Smooth muscle cell (in vitro differentiated cells): ENCODE measurements around the gene NHSL2. TPM values are rescaled to one million over a fixed set of nuclear protein-coding genes. Genes with fewer than 3 reads are reported as not detected.

Experiments used
- DNase-seq: peaks from one replicate; lab custom pipeline; 2025; ENCODE audit not compliant: unreplicated experiment; lab: John Stamatoyannopoulos, UW
- H2AFZ ChIP-seq: fragments of 200-600 bp; sonication (generic); 2 replicates; pipeline ENCODE4 v1.6.0; 2016; ENCODE audit warnings: antibody characterized with exemption, low read depth, mild to moderate bottlenecking
- H3F3A ChIP-seq: fragments of 200-600 bp; sonication (generic); 2 replicates; pipeline ENCODE4 v1.6.0; 2017; ENCODE audit warnings: antibody characterized with exemption, low read depth
- H3K27ac ChIP-seq: fragments of 200-600 bp; sonication (generic); 2 replicates; pipeline ENCODE4 v1.5.1; 2016; ENCODE audit warnings: low read depth, mild to moderate bottlenecking
- H3K27me3 ChIP-seq: fragments of 200-600 bp; sonication (generic); 2 replicates; pipeline ENCODE4 v1.6.1; 2016; ENCODE audit warnings: low read depth, mild to moderate bottlenecking
- H3K36me3 ChIP-seq: fragments of 200-600 bp; sonication (generic); 2 replicates; pipeline ENCODE4 v1.5.1; 2016; ENCODE audit warnings: low read depth
- H3K4me1 ChIP-seq: fragments of 200-600 bp; sonication (generic); 2 replicates; pipeline ENCODE4 v1.5.1; 2016; ENCODE audit warnings: low read depth
- H3K4me2 ChIP-seq: fragments of 200-600 bp; sonication (generic); 2 replicates; pipeline ENCODE4 v1.6.0; 2016; ENCODE audit warnings: mild to moderate bottlenecking
- H3K4me3 ChIP-seq: fragments of 200-600 bp; sonication (generic); 2 replicates; pipeline ENCODE4 v1.5.1; 2016; ENCODE audit warnings: mild to moderate bottlenecking
- H3K79me2 ChIP-seq: fragments of 200-600 bp; sonication (generic); 2 replicates; pipeline ENCODE4 v1.6.0; 2016; ENCODE audit warnings: low read depth, mild to moderate bottlenecking
- H3K9ac ChIP-seq: fragments of 200-600 bp; sonication (generic); 2 replicates; pipeline ENCODE4 v1.6.0; 2016; ENCODE audit warnings: low read depth
- H3K9me3 ChIP-seq: fragments of 200-600 bp; sonication (generic); replicated peaks from 2 replicates; pipeline ENCODE4 v1.5.1; 2016; ENCODE audit warnings: low read depth
- H4K20me1 ChIP-seq: fragments of 200-600 bp; sonication (generic); 2 replicates; pipeline ENCODE4 v1.6.0; 2016; ENCODE audit warnings: low read depth
- CTCF ChIP-seq: fragments of 200-600 bp; sonication (generic); IDR thresholded peaks from 2 replicates; pipeline ENCODE4 v1.5.1; 2017; ENCODE audit warnings: borderline replicate concordance, mild to moderate bottlenecking, antibody characterized with exemption; ENCODE audit not compliant: insufficient read depth, poor library complexity, severe bottlenecking
- whole genome bisulfite sequencing: methylation state at CpG from one replicate; pipeline ENCODE4 v1.1.7; 2016; ENCODE audit warnings: low lambda C conversion rate; 5-methylcytosine and 5-hydroxymethylcytosine counted together
- polyA plus RNA-seq: library from polyadenylated mRNA; unstranded; fragments of >200 nt; fragmentation: Nextera tagmentation; extraction: Ambion mirVana; gene quantifications from 2 replicates; pipeline ENCODE4 v1.2.1, GENCODE V29; 2016
- total RNA-seq: library from RNA; depleted of rRNA; stranded (reverse); fragments of >200 nt; gene quantifications from 2 replicates; pipeline ENCODE4 v1.2.3, GENCODE V29; 2014

Gene NHSL2
- total and polyA plus RNA-seq, 2 experiments from 2014 or later = 2.9 to 3.3 TPM

- no peak overlapping the region for H3K4me2 ChIP-seq
- no peaks in the 10 kb centered on the region for H3F3A ChIP-seq
- H3K36me3 ChIP-seq = no peaks in the 10 kb centered on the region
- H3K27ac ChIP-seq = no peak overlapping the region
- no peaks in the 10 kb centered on the region for H4K20me1 ChIP-seq
- TF ChIP-seq CTCF = no peak
- H3K4me3 ChIP-seq = no peak overlapping the region
- H3K9ac ChIP-seq = no peak overlapping the region
- no peaks in the 10 kb centered on the region for H3K4me1 ChIP-seq
- no peaks in the 10 kb centered on the region for H3K9me3 ChIP-seq
- H3K79me2 ChIP-seq = no peaks in the 10 kb centered on the region
- no peaks in the 10 kb centered on the region for H3K27me3 ChIP-seq
- no peak for DNase-seq
- 73% methylated on average over 3 of the region's 3 CpGs for WGBS
- H2AFZ ChIP-seq = no peak overlapping the region
Observed at GRCh38 chrX:72089254-72089653, 178.6 kb downstream of the NHSL2 start.

DNA sequence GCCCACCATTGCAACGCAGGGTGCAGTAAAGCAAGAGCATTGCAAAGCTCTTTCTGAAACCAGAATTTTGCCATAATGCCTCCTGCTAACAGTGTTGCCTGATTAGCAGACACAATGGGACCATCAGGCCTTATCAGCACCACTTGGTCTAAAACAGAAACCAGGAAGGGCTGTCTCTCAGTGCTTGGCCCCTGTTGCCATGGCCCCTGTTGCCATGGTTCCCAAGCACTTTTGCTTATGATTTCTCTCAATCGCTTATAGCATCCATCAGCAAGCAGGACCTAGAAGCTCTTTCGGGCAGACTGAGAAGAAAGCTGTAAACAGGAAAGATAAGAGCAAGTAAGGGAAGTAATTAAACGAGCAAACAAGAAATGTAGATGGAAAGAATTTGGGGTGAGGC is 184.2 kb downstream of the NHSL2 start:
- no peaks in the 10 kb centered on the region for H3K27me3 ChIP-seq
- 56% methylated on average over 4 of the region's 4 CpGs for WGBS

DNA sequence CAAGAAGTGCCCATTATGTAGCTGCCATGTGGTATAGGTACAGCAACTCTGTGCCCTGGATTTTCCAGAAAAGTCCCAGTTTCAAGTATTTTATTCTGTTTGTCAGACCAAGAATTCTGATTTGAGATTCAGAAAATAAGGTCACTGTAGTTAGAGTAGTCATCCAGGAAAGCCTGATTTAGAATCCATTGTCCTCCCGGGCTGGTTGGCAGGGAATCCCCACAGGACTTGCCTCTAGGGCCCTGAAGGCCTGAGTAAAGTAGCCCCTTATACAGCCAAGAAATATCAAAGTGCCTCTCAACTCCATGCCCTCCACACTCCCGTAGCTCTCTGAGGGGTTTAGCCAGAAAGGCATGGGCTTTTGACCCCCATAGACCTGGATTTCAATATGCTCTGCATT is 184.7 kb downstream of the NHSL2 start:
- Histone ChIP-seq H3K27ac (no peak overlapping the region), H3K4me1 (no peaks in the 10 kb centered on the region), H2AFZ (no peak overlapping the region), H3K9me3 (no peaks in the 10 kb centered on the region), H3K79me2 (no peaks in the 10 kb centered on the region), H3K36me3 (no peaks in the 10 kb centered on the region), H3K9ac (no peak overlapping the region), H3F3A (no peaks in the 10 kb centered on the region), H3K4me3 (no peak overlapping the region), H3K4me2 (no peak overlapping the region), H3K27me3 (no peaks in the 10 kb centered on the region), H4K20me1 (no peaks in the 10 kb centered on the region)
- no peak for TF ChIP-seq CTCF
- DNase-seq = no peak
- WGBS = 76% methylated on average over 2 of the region's 2 CpGs

More for the DNA sequence above, 184.2 kb downstream of the NHSL2 start:
- no peak for DNase-seq
- H3K4me2 ChIP-seq = no peak overlapping the region
- no peaks in the 10 kb centered on the region for H4K20me1 ChIP-seq
- no peak overlapping the region for H3K4me3 ChIP-seq
- no peak overlapping the region for H3K9ac ChIP-seq
- H3K79me2 ChIP-seq = no peaks in the 10 kb centered on the region
- H2AFZ ChIP-seq = no peak overlapping the region
- H3K4me1 ChIP-seq = no peaks in the 10 kb centered on the region
- no peak overlapping the region for H3K27ac ChIP-seq
- no peak for TF ChIP-seq CTCF
- H3K36me3 ChIP-seq = no peaks in the 10 kb centered on the region
- no peaks in the 10 kb centered on the region for H3K9me3 ChIP-seq
- H3F3A ChIP-seq = no peaks in the 10 kb centered on the region

DNA sequence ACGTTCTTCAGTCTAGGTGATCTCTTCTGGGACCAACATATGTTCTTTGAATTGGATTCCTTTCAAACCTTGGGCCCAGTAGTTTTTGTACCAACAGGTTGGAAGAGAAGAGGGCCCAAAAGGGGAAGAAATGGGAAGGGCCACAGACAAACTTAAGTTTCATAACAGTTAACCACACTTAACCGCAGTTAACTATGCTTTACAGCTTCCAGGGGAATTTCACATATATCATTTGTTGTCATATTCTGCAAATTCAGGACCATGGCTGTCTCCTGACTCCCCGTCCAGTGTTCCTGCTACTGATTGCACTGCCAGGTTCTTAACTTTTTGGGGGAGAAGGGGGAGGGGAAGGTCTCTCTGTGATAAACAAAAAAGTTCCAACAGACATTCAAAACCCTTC is 186.5 kb downstream of the NHSL2 start:
- no peak for TF ChIP-seq CTCF
- Histone ChIP-seq H4K20me1 (no peaks in the 10 kb centered on the region), H3F3A (no peaks in the 10 kb centered on the region), H3K4me2 (no peak overlapping the region), H3K4me3 (no peak overlapping the region), H3K4me1 (no peaks in the 10 kb centered on the region), H3K79me2 (no peaks in the 10 kb centered on the region), H3K9me3 (no peaks in the 10 kb centered on the region), H3K9ac (no peak overlapping the region), H2AFZ (no peak overlapping the region), H3K36me3 (no peaks in the 10 kb centered on the region), H3K27ac (no peak overlapping the region), H3K27me3 (no peaks in the 10 kb centered on the region)
- 54% methylated on average over 3 of the region's 3 CpGs for WGBS
- DNase-seq = no peak
